Breast epithelium (tissue), 4 donors: Measurements from ENCODE around the gene FTO. TPM values are rescaled to one million over a fixed set of nuclear protein-coding genes. Genes with fewer than 3 reads are reported as not detected.

Source experiments
- DNase-seq, 2 donors: peaks; one replicate each; pipeline ENCODE4 v3.0.0-alpha.2; 2019; ENCODE audit warnings: low spot score in 2 of 2
- H3K27ac ChIP-seq, 2 donors: fragments of 200-600 bp; sonication (generic) in 1 of 2; one replicate each; pipeline ENCODE4 v1.5.1; 2016 to 2019; ENCODE audit warnings: mild to moderate bottlenecking in 1 of 2
- H3K27me3 ChIP-seq, 2 donors: fragments of 200-600 bp; sonication (generic) in 1 of 2; one replicate each; pipeline versions ENCODE4 v1.5.1 to v1.6.0; 2017 to 2019; ENCODE audit warnings: control low read depth in 1 of 2, mild to moderate bottlenecking in 1 of 2
- H3K36me3 ChIP-seq: fragments of 200-600 bp; one replicate; pipeline ENCODE4 v1.5.1; 2019
- H3K4me1 ChIP-seq, 2 donors: fragments of 200-600 bp; sonication (generic); one replicate each; pipeline ENCODE4 v1.5.1; 2016 to 2019; ENCODE audit warnings: control low read depth in 1 of 2
- H3K4me3 ChIP-seq, 3 donors: fragments of 200-600 bp; sonication (generic); 1 replicate in 2 of 3; 2 replicates in 1 of 3; pipeline ENCODE4 v1.5.1; 2016 to 2019; ENCODE audit warnings: mild to moderate bottlenecking in 3 of 3, moderate library complexity in 2 of 3
- H3K9me3 ChIP-seq, 2 donors: fragments of 200-600 bp; sonication (generic) in 1 of 2; one replicate each; pipeline ENCODE4 v1.5.1; 2016 to 2019; ENCODE audit warnings: control low read depth in 1 of 2
- CTCF ChIP-seq, 3 donors: fragments of 450-650 bp; IDR thresholded peaks; one replicate each; pipeline ENCODE4 v1.5.1; 2016 to 2017; ENCODE audit warnings: antibody characterized with exemption in 3 of 3, mild to moderate bottlenecking in 3 of 3, moderate library complexity in 3 of 3
- POLR2A ChIP-seq: fragments of 450-650 bp; IDR thresholded peaks from one replicate; pipeline ENCODE4 v1.6.1; 2016; ENCODE audit warnings: antibody characterized with exemption, mild to moderate bottlenecking, moderate library complexity
- POLR2AphosphoS5 ChIP-seq, 3 donors: sonication (generic); formaldehyde crosslinking; IDR thresholded peaks; one replicate each; pipeline ENCODE4 v1.6.1; 2017; ENCODE audit warnings: antibody characterized with exemption in 3 of 3
- intact Hi-C: fragments of 100-400 bp; cut with DNase I; formaldehyde crosslinking; loops from one replicate; pipeline ENCODE4 v1.15.1; 2023; ENCODE audit warnings: low total_unique reads
- total RNA-seq, 3 donors: library from RNA; depleted of rRNA; stranded (reverse); fragments of >200 nt; gene quantifications; one replicate each; pipeline ENCODE4 v1.1.0, GENCODE V29; 2016

FTO gene
- total RNA-seq, 3 donors from 2014 or later = 109 to 193 (median 174) TPM

GRCh38 chr16:53967572-53967971, 263.6 kb downstream of the FTO start:
- no peak for DNase-seq
- Histone ChIP-seq H3K9me3 (no peaks in the 10 kb centered on the region), H3K27ac (no peak overlapping the region), H3K4me3 (no peak overlapping the region), H3K36me3 (no peaks in the 10 kb centered on the region), H3K27me3 (no peaks in the 10 kb centered on the region), H3K4me1 (no peaks in the 10 kb centered on the region)
- intact Hi-C loops = no loop called here
- no peak for TF ChIP-seq POLR2AphosphoS5 (IDR thresholded peaks at IDR 0.05)
- no peak for TF ChIP-seq CTCF (IDR thresholded peaks at IDR 0.05)
- no peak for TF ChIP-seq POLR2A

- DNase-seq = no peak
- Histone ChIP-seq H3K27me3 (no peaks in the 10 kb centered on the region), H3K4me1 (no peaks in the 10 kb centered on the region), H3K27ac (no peak overlapping the region), H3K36me3 (no peaks in the 10 kb centered on the region), H3K4me3 (no peak overlapping the region), H3K9me3 (no peaks in the 10 kb centered on the region)
- intact Hi-C loops = no loop called here
- no peak for TF ChIP-seq POLR2A
- no peak for TF ChIP-seq POLR2AphosphoS5 (IDR thresholded peaks at IDR 0.05)
- no peak for TF ChIP-seq CTCF (IDR thresholded peaks at IDR 0.05)
Observed at GRCh38 chr16:53968454-53968853, 264.5 kb downstream of the FTO start.

- H3K27me3 ChIP-seq = no peaks in the 10 kb centered on the region
- H3K9me3 ChIP-seq = no peaks in the 10 kb centered on the region
- no peak overlapping the region for H3K4me3 ChIP-seq
- TF ChIP-seq CTCF (IDR thresholded peaks at IDR 0.05) (no peak), POLR2AphosphoS5 (IDR thresholded peaks at IDR 0.05) (no peak), POLR2A (no peak)
- H3K27ac ChIP-seq = no peak overlapping the region
- no peaks in the 10 kb centered on the region for H3K36me3 ChIP-seq
- no peaks in the 10 kb centered on the region for H3K4me1 ChIP-seq
- intact Hi-C loops = no loop called here
- DNase-seq = no peak
Observed at GRCh38 chr16:53968896-53969295, 264.9 kb downstream of the FTO start.

- Histone ChIP-seq H3K27me3 (no peaks in the 10 kb centered on the region), H3K4me3 (no peak overlapping the region), H3K27ac (no peak overlapping the region), H3K9me3 (no peaks in the 10 kb centered on the region), H3K4me1 (no peaks in the 10 kb centered on the region), H3K36me3 (no peaks in the 10 kb centered on the region)
- intact Hi-C loops = no loop called here
- DNase-seq = no peak
- TF ChIP-seq POLR2A (no peak), POLR2AphosphoS5 (IDR thresholded peaks at IDR 0.05) (no peak), CTCF (IDR thresholded peaks at IDR 0.05) (no peak)
Observed at GRCh38 chr16:53971616-53972015, 267.7 kb downstream of the FTO start.

- intact Hi-C loops = no loop called here
- no peak for DNase-seq
- no peak for TF ChIP-seq POLR2AphosphoS5 (IDR thresholded peaks at IDR 0.05)
- TF ChIP-seq POLR2A = no peak
- TF ChIP-seq CTCF (IDR thresholded peaks at IDR 0.05) = no peak
- no peak overlapping the region for H3K27ac ChIP-seq
- H3K9me3 ChIP-seq = no peaks in the 10 kb centered on the region
- no peaks in the 10 kb centered on the region for H3K27me3 ChIP-seq
- H3K4me3 ChIP-seq = no peak overlapping the region
- H3K36me3 ChIP-seq = no peaks in the 10 kb centered on the region
- no peaks in the 10 kb centered on the region for H3K4me1 ChIP-seq
Observed at GRCh38 chr16:53973021-53973420, 269.1 kb downstream of the FTO start.
